HG02759 (cell line): ENCODE data around the gene RPP14.
"Not testable (repeated sequence)": the region's sequence is repeated elsewhere in the genome, so short reads cannot be mapped to it uniquely, and the experiment has no call there.

Source experiments
- ATAC-seq: cut with Tn5 transposase; IDR thresholded peaks from one replicate; pipeline ENCODE4 v1.9.1; 2021; ENCODE audit warnings: mild to moderate bottlenecking, moderate library complexity; ENCODE audit not compliant: unreplicated experiment

Gene RPP14

GRCh38 chr3:58305882-58306711 is at the start of gene RPP14, which contains the start of gene HTD2:
TSS of gene RPP14 (plus strand) at chr3:58306245. CDS start at chr3:58310330, 4,085 bp downstream.
TSS of gene HTD2 (plus strand) at chr3:58306520. CDS start at chr3:58317614, 11,094 bp downstream.
- ATAC-seq, result peak; percentile 91

DNA sequence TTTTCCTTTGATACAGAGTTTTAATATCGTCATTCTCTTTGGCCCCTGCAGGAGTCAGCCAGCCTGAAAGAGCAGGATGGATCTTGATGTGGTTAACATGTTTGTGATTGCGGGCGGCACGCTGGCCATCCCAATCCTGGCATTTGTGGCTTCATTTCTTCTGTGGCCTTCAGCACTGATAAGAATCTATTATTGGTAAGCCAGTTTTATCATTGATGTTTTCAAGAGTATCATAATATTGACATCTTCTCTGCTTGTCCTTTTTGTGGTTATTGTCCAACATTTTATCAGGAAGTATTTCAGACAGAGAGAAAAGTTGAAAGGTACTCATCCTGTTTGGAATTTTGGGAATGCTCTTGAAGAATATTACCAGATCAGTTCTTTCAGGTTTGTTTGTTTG is 49.5 kb upstream of the RPP14 start:
- no peak for ATAC-seq

- ATAC-seq, result no peak
Observed at GRCh38 chr3:58258392-58259055, 47.5 kb upstream of the RPP14 start.

DNA sequence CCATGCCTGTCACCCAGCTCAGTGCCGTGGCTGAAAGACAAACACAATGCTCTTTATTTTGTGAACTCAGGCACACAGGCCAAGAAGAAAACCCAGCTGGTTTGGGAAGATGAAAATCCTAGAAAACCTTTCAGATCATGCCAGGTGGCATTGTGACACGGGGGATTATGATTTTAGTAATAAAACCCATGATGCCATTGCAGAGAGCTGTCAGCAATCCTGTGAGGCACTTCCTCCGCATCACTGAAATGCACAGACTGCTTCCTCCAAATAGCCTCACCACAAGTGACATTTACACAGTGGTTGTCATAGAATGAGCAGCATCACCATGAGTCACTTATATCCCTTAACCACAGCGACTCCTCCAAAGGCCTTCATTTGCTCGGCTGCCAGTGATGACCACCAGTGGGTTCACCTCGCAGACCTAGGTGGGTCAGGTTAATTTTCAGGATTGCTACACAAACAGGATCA is 45.7 kb upstream of the RPP14 start:
- no peak for ATAC-seq

- no peak for ATAC-seq
Observed at GRCh38 chr3:58260733-58261132, 45.3 kb upstream of the RPP14 start.

- ATAC-seq, result peak; percentile 81
Observed at GRCh38 chr3:58261954-58262666, 43.9 kb upstream of the RPP14 start.

GRCh38 chr3:58266577-58266976 is 39.5 kb upstream of the RPP14 start:
- ATAC-seq, result no peak

- ATAC-seq, result not testable (repeated sequence)
Observed at GRCh38 chr3:58267543-58267942, 38.5 kb upstream of the RPP14 start.

DNA sequence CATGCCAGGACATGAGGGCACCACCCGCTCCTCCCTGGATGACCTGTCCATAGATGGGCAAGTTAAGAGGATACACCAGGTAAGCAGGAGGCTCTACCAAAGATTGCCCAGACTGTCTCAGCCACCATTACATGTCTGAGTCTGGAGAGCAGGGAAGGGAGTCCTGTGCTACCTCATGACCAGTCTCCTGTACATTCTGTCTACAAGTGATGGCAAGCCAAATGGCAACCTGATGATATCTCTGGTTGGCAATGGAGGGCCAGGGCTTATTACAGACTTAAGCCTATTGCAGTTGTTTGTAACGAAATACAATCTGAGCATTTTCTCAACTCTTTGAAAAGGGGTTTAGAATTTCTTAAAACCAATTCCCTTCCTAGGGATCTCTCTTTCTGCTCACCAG is 36.7 kb upstream of the RPP14 start:
- ATAC-seq, result no peak

DNA sequence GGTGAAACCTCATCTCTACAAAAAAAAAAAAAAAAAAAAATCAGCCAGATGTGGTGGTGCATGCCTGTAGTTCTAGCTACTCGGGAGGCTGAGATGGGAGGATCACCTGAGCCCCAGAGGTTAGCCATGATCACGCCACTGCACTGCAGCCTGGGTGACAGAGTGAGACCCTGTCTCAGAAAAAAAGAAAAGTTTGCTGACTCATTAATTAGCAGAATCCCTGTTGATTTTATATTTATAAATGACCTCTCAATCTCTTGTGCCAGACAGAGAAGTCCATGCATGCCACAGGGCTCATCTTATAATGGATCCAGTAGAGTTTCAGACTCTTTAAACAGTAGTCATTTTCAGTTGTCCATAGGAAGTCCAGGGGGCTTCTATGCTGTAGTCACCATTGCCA is 35.6 kb upstream of the RPP14 start:
- ATAC-seq, result no peak

GRCh38 chr3:58271901-58272501 is 34.0 kb upstream of the RPP14 start:
- no peak for ATAC-seq

DNA sequence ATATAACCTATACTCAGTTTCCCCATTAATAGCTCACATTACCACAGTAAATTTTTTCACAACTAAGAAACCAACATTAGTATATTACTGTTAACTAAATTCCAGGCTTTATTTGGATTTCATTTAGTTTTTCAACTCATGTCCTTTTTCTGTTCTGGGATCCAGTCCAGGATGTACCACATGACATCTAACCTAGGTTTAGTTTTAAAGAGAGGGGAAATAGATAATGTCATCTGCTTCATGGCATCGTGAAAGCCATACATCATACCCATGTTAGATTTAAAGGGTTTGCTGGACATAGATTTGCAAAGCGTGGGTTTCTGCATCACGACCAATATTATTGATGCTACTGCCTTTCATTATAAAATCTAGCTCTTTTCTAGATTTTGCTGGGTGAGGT is 33.2 kb upstream of the RPP14 start:
- no peak for ATAC-seq

DNA sequence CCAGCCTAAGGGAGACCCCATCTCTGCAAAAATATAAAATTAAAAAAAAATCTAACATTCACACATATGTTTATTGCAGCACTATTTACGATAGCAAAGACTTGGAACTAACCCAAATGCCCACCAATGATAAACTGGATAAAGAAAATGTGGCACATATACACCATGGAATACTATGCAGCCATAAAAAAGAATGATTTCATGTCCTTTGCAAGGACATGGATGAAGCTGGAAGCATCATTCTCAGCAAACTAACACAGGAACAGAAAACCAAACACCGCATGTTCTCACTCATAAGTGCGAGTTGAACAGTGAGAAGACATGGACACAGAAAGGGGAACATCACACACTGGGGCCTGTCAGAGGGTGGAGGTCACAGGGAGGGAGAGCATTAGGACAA is 32.7 kb upstream of the RPP14 start:
- ATAC-seq, result not testable (repeated sequence)

DNA sequence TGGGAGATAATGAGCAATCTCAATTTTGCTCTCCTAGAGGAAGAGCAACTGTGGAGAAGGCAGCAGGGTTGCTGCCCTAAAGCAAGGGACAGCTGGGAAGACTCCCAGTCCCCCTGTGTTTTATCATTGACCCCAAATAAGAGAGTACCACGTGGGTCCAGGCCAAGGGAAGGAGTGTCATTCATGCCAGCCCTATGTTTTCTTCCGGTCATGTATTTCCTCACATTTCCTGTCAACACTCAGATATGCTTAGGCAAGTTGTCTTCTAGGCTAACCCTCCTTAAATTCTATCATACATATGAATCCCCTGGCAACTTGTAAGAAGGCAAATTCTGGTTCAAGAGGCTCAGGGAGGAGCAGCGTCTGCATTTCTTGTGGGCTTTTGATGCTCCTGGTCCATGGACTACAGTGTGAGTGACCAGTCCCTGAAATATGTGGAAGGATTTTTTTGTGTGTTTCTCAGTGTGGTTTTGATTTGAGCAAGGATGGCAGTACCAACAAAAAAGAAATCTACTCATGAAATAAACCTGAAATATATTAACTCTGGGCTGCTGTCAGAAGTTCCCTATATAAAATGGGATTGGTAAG is 31.9 kb upstream of the RPP14 start:
- ATAC-seq, result no peak

DNA sequence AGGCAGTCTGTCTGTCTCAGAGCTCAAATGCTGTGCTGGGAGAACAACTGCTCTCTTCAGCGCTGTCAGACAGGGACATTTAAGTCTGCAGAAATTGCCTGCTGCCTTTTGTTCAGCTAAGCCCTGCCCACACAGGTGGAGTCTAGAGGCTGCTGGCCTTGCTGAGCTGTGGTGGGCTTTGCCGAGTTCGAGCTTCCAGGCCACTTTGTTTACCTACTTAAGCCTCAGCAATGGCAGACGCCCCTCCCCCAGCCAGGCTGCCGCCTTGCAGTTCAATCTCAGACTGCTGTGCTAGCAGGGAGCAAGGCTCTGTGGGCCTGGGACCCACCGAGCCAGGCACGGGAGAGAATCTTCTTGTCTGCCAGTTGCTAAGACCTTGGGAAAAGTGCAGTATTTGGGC is 25.0 kb upstream of the RPP14 start:
- no peak for ATAC-seq

DNA sequence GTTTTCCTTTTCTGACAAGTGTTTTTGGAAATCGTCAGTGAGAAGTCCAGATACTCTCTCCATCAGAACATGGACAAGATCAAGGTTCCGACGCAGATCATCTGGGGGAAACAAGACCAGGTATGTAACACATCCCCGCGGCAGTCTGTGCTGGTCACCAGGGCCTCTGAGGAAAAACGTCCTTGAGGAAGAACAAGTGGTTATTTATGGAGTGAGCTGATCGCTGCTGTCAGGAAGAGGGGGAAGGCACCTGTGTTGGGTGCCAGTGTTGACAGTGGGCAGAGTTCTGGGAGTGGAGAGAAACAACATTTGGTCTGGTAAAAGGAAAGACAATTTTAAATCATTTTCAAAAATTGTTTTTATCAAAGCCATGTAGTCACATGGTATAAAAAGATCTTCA is 20.7 kb upstream of the RPP14 start:
- ATAC-seq, result no peak

DNA sequence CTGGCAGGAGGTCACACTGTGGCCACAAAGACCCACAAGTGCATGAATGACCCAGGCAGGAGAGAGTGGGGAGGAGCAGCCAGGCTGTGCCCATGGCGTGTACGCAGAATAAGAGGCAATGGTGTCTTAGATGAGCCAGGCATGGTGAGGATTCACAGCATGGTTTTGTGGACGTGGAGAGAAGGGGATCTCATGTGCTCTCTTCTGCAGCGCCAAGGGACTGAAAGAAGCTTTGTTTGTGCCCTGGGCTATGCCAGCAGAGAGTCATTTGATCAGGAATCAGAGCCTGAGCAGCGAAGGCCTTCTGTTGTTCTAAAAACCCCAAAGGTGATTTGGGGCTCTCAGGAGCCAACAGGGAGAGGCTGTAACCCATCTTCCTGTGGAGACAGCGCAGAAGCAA is 18.7 kb upstream of the RPP14 start:
- ATAC-seq, result no peak

DNA sequence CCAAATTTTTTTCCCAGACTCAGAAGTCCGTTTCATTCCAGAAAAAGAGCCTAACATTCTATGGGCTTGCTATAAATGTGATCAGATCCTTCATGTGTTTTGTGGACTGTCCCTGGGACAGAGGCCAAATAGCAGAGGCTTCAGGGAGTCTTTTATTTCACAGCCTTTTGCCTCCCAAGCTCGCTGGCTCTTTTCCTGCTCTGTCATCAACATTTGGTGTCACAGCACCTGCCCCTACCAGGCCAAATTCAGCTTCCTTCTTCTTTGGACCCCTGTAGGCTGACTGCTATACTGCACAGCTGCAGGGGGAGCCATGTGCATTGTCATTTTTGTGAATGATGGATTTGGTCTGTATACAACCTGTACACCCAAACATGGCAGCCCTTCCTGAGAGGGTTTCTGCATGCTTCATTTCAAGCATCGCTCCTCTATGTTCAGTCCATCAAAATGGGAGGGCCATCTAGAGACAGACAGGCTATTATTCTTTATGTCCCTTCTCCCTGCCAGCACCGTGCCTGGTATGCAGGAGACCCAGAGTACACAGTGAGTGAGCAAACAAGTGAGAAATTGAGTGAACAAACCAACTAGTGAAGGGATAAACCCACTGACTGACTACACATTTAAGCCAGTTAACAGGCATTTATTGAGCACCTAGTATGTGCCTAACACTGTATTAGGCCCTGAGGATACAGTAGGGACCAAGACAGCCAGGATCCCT is 17.9 kb upstream of the RPP14 start:
- ATAC-seq, result no peak

DNA sequence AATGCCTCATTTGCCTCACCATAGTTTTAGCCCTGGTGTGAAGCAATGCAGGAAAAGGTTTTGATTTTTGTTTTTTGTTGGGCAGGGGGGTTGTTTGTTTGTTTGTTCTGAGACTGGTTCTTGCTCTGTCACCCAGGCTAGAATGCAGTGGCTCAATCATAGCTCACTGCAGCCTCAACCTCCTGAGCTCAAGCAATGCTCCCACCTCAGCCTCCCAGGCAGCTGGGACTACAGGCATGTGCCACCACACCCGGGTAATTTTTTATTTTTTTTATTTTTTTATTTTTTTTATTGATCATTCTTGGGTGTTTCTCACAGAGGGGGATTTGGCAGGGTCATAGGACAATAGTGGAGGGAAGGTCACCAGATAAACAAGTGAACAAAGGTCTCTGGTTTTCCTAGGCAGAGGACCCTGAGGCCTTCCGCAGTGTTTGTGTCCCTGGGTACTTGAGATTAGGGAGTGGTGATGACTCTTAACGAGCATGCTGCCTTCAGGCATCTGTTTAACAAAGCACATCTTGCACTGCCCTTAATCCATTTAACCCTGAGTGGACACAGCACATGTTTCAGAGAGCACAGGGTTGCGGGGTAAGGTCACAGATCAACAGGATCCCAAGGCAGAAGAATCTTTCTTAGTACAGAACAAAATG is 17.0 kb upstream of the RPP14 start:
- not testable (repeated sequence) for ATAC-seq

DNA sequence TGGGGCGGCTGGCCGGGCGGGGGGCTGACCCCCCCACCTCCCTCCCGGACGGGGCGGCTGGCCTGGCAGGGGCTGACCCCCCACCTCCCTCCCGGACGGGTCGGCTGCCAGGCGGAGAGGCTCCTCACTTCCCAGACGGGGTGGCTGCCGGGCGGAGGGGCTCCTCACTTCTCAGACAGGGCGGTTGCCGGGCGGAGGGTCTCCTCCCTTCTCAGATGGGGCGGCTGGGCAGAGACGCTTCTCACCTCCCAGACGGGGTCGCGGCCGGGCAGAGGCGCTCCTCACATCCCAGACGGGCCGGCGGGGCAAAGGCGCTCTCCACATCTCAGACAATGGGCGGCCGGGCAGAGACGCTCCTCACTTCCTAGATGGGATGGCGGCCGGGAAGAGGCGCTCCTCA is 15.6 kb upstream of the RPP14 start:
- not testable (repeated sequence) for ATAC-seq
